NAMALWA (cell line): ENCODE measurements around the gene DDX27.
A peak's percentile ranks its signal among the peaks of the same experiment; 100 is the strongest.

ENCODE experiments used
- DNase-seq: peaks from one replicate; pipeline ENCODE4 v3.0.0-alpha.2; 2015; ENCODE audit warnings: low spot score

The DDX27 gene

GRCh38 chr20:49248301-49248700, 29.1 kb downstream of the DDX27 start:
- no peak for DNase-seq

DNA sequence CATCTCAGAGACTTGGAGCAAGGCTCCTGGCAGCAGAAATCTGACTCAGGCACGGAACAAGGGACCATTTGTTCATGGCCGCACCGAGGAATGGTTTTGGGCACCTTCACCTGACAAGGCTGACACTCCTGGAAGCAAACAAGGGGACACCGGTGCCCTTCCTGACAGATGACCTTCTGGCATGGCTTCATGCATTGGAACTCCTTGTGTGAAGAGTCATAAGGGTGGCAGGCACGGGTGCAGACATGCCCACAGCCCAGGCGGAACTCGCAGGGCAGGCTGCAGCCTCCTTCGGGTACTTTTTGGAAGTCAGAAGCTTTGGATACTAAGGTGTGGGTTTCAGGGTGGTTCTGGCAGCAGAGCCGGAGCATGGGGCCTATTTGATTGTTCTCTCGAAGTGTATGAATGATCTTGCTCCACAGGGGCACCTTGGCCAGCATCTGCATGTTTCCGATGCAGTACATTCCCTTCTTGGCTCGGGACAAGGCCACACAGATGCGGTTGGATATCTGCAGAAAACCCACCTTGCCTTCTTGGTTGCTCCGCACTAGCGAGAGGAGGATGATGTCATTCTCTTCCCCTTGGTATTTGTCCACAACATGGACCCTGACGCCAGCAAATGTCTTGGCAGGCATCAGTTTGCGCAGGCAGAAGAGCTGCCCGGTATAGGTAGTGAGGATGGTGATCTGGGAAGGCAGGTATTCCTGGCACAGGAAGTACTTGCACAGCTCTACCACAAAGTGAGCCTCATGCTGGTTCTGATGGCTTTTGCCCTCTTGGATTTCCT, 29.9 kb downstream of the DDX27 start:
- no peak for DNase-seq

DNA sequence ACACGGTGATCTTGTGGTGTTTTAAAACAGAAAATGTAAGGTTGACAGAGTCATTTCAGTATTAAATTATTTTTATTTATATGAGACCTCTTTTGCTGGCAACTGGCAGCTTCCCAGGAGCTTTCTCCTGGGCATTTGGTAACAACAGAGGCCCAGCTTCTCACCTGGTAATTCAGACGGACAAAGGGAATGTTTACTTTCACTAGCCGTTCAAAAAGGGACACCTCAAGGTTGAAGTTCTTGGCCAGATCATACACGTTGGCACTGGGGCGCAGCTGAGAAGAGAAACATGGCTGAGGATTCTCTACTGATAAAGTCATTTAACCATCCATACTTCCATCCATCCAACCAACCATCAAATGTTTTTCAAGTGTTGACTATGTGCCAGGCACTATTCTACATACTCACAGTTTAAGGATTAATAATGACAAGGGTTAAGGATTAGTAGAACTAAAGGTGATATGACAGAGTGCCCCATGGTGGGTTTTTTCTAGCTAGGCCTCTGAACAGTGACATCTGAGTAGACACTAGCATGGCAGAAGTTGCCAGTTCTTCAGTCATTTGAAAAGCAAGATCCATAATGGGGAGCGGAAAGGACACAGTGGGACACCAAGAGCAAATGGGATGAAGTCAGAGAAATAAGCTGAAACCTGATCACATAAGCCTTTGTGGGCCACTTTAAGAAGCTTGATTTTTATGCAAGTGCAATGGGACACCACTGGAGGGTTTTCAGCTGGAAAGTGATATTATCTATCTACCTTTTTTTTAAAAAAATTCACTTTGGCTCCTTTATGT, 33.5 kb downstream of the DDX27 start:
- DNase-seq, result no peak

DNA sequence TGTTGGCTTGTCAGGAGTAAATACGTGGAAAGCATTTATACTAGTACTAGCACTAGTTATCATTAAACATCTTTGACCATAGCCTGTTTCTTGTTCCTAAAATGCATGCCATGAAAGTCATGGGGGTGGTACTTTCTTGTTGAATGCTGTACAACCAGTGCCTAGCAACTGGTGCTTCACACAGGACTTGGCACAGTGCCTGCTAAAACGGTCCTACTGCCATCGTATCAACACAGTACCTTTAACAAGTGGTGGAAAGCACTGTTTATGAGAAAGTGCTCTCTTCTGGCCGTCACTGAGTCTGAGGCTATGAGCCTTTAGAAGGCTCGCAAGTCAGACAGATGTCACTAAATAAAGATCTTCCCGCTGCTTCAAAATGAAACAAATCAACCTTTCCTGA, 37.0 kb downstream of the DDX27 start:
- no peak for DNase-seq

GRCh38 chr20:49259284-49259683, 40.1 kb downstream of the DDX27 start:
- DNase-seq, result no peak

GRCh38 chr20:49259799-49260198, 40.6 kb downstream of the DDX27 start:
- no peak for DNase-seq

GRCh38 chr20:49260218-49260617, 41.0 kb downstream of the DDX27 start:
- DNase-seq, result no peak

- no peak for DNase-seq
Measured at GRCh38 chr20:49261173-49261572, 42.0 kb downstream of the DDX27 start.

DNA sequence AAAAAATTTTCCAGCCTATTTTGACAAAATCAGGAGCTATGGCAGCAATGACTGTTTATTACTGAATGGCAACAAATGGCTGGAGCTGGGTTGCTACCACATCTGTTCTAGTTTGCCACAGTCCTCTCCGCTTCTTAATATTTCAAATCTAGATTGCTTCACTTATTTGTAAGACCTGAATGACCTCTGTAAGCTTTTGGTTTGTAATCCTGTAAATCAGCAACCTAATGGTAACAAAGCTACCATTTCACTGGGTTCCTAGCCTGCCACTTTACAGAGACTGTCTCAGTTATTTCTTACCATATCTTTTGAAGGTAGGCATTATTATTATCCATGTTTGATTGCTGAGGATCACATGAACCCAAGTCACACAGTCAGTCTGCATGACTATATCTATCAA, 43.2 kb downstream of the DDX27 start:
- no peak for DNase-seq

DNA sequence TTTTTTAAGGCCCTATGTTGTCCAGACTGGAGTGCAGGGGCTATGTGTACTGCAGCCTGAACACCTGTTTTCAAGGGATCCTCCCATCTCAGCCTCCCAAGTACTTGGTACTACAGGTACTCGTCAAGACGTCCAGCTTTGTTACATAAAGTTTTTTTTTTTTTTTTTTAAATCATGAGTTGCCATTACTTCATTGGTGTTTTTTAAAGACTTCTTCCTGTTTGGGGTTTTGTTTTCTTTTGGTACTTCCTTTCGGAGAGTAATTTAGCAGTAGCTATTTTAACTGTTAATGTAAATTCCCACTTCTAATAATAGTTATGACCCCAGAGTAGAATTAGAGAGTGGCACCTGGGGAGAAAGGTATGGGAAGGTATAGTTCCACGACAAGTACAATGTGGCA, 48.1 kb downstream of the DDX27 start:
- peak; percentile 49 for DNase-seq

- DNase-seq, result peak; percentile 69
Measured at GRCh38 chr20:49268600-49269365, 49.6 kb downstream of the DDX27 start.

DNA sequence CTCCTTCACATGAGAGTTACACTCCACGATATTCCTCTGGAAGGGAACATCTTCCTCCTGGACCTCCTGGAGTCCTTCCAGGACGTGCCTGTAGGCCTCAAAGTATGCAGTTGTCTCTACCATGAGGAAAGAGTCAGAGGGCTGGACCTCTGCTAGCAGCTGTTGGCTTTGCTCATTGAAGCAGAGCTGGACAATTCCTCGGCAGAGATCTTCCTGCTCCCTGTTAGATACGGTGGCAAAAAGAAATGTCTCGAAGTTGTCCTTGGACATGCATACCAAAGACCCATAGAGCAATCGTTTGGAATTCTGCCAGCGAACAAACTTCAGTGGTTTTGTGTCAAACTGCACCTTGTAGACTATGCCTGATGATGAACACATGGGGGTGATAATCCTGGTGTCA, 51.0 kb downstream of the DDX27 start:
- DNase-seq, result no peak

- no peak for DNase-seq
Measured at GRCh38 chr20:49270736-49271135, 51.5 kb downstream of the DDX27 start.

DNA sequence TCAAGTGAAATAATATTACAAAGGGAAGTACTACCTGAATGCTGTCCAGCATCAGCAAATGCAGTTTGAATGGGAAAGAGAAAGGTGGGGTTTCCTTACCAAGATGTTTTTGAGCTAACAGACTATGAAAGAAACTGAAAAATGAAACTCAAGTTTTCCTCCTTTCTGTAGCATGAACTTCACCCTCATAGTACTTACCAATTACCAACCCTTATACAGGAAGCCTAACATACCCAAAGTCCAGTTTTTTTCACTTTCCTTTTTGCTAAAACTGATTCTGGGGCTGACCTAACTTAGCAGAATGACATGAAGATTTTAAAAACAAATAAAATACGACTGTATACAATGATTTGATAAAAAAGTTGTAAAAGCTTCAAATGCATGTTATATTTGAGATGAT, 53.4 kb downstream of the DDX27 start:
- no peak for DNase-seq

GRCh38 chr20:49273696-49274277, 54.6 kb downstream of the DDX27 start:
- DNase-seq, result no peak

DNA sequence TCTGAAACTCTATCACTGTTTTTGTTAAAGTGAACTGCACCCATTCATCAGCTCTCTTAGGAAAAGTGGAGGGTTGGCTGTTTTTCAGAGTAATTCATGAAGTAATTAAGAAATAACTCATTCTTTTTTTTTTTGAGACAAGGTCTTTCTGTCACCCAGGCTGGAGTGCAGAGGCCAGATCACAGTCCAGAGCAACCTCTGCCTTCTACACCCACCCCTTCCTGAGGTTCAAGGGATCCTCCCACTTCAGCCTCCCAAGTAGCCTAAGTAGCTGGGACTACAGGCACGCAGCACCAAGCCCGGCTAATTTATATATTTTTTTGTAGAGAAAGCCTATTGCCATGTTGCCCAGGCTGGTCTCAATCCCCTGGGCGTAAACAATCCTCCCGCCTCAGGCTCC, 56.0 kb downstream of the DDX27 start:
- no peak for DNase-seq

DNA sequence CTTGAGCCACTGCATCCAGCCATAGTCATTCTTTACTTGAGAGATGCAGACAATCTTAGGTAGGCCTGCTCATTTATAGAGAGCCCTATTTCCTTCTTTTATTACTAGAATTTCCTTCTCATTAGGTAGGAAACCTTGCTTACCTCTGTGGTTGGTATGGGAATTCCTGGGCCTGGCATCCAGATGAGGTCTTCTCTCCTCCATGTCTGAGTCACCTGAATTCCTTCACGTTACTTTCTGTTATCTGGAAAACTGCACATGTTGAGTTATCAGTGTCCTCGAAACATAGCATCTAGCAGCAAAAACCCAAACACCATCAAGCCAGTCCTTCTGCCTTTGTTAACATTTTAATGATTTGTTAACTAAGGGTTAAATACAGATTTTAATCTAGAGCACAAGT, 56.4 kb downstream of the DDX27 start:
- no peak for DNase-seq

DNA sequence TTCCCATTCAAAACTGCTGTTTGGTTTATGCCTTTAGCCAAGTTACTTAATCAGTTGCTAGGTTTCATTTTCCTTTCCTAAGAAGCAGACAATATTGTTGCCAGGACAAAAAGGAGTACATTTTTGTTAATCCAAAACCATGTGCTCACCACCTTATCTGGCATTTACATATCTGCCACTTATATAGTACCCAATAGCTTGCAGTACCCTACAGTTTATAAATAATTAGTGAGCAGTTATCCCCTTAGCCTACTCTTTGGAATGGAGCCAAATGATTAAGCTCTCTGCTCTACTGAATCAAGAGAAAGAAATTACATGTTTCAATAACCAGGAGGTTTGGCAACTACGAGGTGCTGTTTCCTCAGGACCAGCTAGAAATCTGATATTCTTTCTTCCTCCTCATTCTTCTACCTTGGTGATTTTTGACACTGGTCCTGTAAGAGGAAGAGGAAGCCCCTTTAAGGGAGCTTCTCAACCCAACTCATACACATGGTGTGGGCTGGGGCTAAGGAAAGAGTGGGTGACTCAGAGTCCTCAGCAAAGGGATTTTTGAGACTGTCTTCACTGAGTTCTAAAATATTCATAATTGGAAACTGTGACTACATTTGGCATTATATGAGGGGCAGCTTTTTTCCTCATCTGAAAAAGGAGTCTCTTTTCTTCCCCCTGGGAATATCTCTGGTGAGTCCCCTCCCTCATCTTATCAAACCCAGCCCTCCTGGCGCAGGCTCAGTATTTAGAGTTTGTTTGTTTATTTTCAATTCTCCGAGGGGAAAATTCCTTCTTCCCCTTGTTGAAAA, 57.1 kb downstream of the DDX27 start:
- DNase-seq, result peak; percentile 73

- DNase-seq, result peak; percentile 47
Measured at GRCh38 chr20:49276961-49277785, 58.0 kb downstream of the DDX27 start.

- no peak for DNase-seq
Measured at GRCh38 chr20:49277786-49278035, 58.5 kb downstream of the DDX27 start.
